ENCODE data around the gene CDH23. TPM values are rescaled to one million over a fixed set of nuclear protein-coding genes. Genes with fewer than 3 reads are reported as not detected.
A peak's percentile ranks its signal among the peaks of the same experiment; 100 is the strongest.

Gene CDH23
- total and polyA plus RNA-seq, 9 of the 15 experiments (the other 6 are each of a cell fraction or from before 2014, with no cell fraction given) = 0.18 to 1.2 (median 0.47) TPM

GRCh38 chr10:71725998-71726579 lies 329.4 kb downstream of the CDH23 start (continued):
- TF ChIP-seq RCOR1 (IDR thresholded peaks at IDR 0.05; ENCODE audit: borderline replicate concordance in 1 of 2, low read depth in 2 of 2, low read length in 2 of 2) (peak in 1 of 2 experiments; percentile 37; a peak in 1 of 4 replicates), ZSCAN29 (IDR thresholded peaks at IDR 0.05) (no peak), BRD4 (IDR thresholded peaks at IDR 0.05) (no peak), BHLHE40 (IDR thresholded peaks at IDR 0.05; ENCODE audit: low read length) (no peak), FOXM1 (IDR thresholded peaks at IDR 0.05; ENCODE audit: low read depth) (no peak), FOXM1 (CRISPR knock-in tag; IDR thresholded peaks at IDR 0.05; ENCODE audit: low read depth) (no peak), ARID1B (IDR thresholded peaks at IDR 0.05) (0 out of 2 replicates have a peak, but pooled peaks have one; percentile 9), ATF3 (IDR thresholded peaks at IDR 0.05) (peak; percentile 18; the same call in 1 of the 2 replicates), ATF3 (CRISPR knock-in tag; conservative IDR thresholded peaks at IDR 0.05) (no peak), SAFB (IDR thresholded peaks at IDR 0.05; ENCODE audit: borderline replicate concordance, low read depth, low read length) (no peak), MTA3 (IDR thresholded peaks at IDR 0.05; ENCODE audit: borderline replicate concordance) (no peak), SMARCE1 (IDR thresholded peaks at IDR 0.05) (no peak), CTCF (IDR thresholded peaks at IDR 0.05 in 2 of 3, conservative IDR thresholded peaks at IDR 0.05 in 1 of 3; ENCODE audit: insufficient read depth in 2 of 3, low read depth in 1 of 3, low read length in 3 of 3) (peak; percentile 22 to 55 (median 48); a peak in 4 of 6 replicates), ZBTB11 (CRISPR knock-in tag; IDR thresholded peaks at IDR 0.05) (no peak), STAT5A (IDR thresholded peaks at IDR 0.05; ENCODE audit: borderline replicate concordance, low read length) (no peak), RNF219 (CRISPR knock-in tag; IDR thresholded peaks at IDR 0.05) (no peak), ZNF197 (CRISPR knock-in tag; IDR thresholded peaks at IDR 0.05; ENCODE audit: low read depth) (no peak), RAD21 (CRISPR knock-in tag; conservative IDR thresholded peaks at IDR 0.05 in 1 of 2, IDR thresholded peaks at IDR 0.05 in 1 of 2) (no peak), ZBTB7A (IDR thresholded peaks at IDR 0.05; ENCODE audit: borderline replicate concordance, control insufficient read depth, low read depth, low read length) (peak; percentile 66; the same call in 1 of the 2 replicates)
